IMR-90 (cell line): ENCODE results near the gene KIFBP. TPM values are rescaled to one million over a fixed set of nuclear protein-coding genes. Genes with fewer than 3 reads are reported as not detected.
A peak's percentile ranks its signal among the peaks of the same experiment; 100 is the strongest.

Source experiments
- ATAC-seq: fragments of 200-7000 bp; cut with Tn5 transposase; 2 replicates; pipeline ENCODE4 v1.9.1; 2020; ENCODE audit warnings: low read depth, mild to moderate bottlenecking, moderate library complexity
- BruUV-seq: library from RNA; stranded (reverse); fragments of 400-500 nt; replicated peaks from 2 replicates; lab custom pipeline; 2021; lab: Mats Ljungman, UMichigan
- CTCF ChIA-PET: fragments of 300-600 bp; formaldehyde crosslinking; extraction: SDS; loops from one replicate; lab custom pipeline; 2021; ENCODE audit warnings: antibody characterized with exemption; lab: Yijun Ruan, JAX
- POLR2A ChIA-PET: fragments of 300-600 bp; sonication (Branson Sonifier 250); formaldehyde crosslinking; loops from one replicate; lab custom pipeline; 2022; ENCODE audit warnings: antibody characterized with exemption; ENCODE audit not compliant: unreplicated experiment; lab: Charles Lee
- DNase-seq: peaks from one replicate; pipeline ENCODE4 v3.0.0; 2013
- H2AFZ ChIP-seq: replicated peaks from 2 replicates; pipeline ENCODE3; 2013; ENCODE audit warnings: low read length, mild to moderate bottlenecking; ENCODE audit not compliant: poor library complexity
- H2AK5ac ChIP-seq: 2 replicates; pipeline ENCODE4 v1.6.1; 2013; ENCODE audit warnings: low read depth, low read length, inconsistent platforms
- H2AK9ac ChIP-seq: replicated peaks from 2 replicates; pipeline ENCODE3; 2013; ENCODE audit warnings: mild to moderate bottlenecking, low read depth, low read length, moderate library complexity; ENCODE audit not compliant: poor library complexity
- H2BK120ac ChIP-seq: 2 replicates; pipeline ENCODE4 v1.6.1; 2013; ENCODE audit warnings: low read depth, low read length, inconsistent platforms
- H2BK15ac ChIP-seq: 3 replicates; pipeline ENCODE4 v1.6.1; 2013; ENCODE audit warnings: low read depth, low read length, inconsistent platforms
- H2BK20ac ChIP-seq: 2 replicates; pipeline ENCODE4 v1.6.1; 2013; ENCODE audit warnings: low read depth, mild to moderate bottlenecking, inconsistent platforms, low read length, moderate library complexity
- H2BK5ac ChIP-seq: 2 replicates; pipeline ENCODE4 v1.6.1; 2013; ENCODE audit warnings: mild to moderate bottlenecking, low read depth, low read length, inconsistent platforms; ENCODE audit not compliant: poor library complexity, severe bottlenecking
- H3K14ac ChIP-seq: replicated peaks from 2 replicates; pipeline ENCODE4 v1.6.1; 2013; ENCODE audit warnings: low read depth, low read length, inconsistent platforms
- H3K18ac ChIP-seq: 2 replicates; pipeline ENCODE4 v1.6.1; 2013; ENCODE audit warnings: low read depth, low read length, control low read depth
- H3K23ac ChIP-seq: 2 replicates; pipeline ENCODE4 v1.6.1; 2013; ENCODE audit warnings: low read depth, low read length, inconsistent platforms
- H3K27ac ChIP-seq: 2 replicates; pipeline ENCODE4 v1.5.1; 2013; ENCODE audit warnings: mild to moderate bottlenecking, control low read depth, low read length; ENCODE audit not compliant: insufficient read depth
- H3K27me3 ChIP-seq: 2 replicates; pipeline ENCODE4 v1.6.1; 2013; ENCODE audit warnings: low read length; ENCODE audit not compliant: control insufficient read depth, insufficient read depth
- H3K36me3 ChIP-seq: 2 replicates; pipeline ENCODE4 v1.6.1; 2013; ENCODE audit warnings: low read length, mixed read lengths; ENCODE audit not compliant: control insufficient read depth, insufficient read depth
- H3K4ac ChIP-seq: 2 replicates; pipeline ENCODE4 v1.6.1; 2013; ENCODE audit warnings: low read depth, low read length, inconsistent platforms
- H3K4me1 ChIP-seq: 2 replicates; pipeline ENCODE4 v1.6.1; 2013; ENCODE audit warnings: low read length, mixed read lengths; ENCODE audit not compliant: control insufficient read depth, insufficient read depth
- H3K4me2 ChIP-seq: 2 replicates; pipeline ENCODE4 v1.6.1; 2013; ENCODE audit warnings: low read depth, mild to moderate bottlenecking, control low read depth, low read length, moderate library complexity
- H3K4me3 ChIP-seq: 2 replicates; pipeline ENCODE4 v1.5.1; 2013; ENCODE audit warnings: low read depth, mild to moderate bottlenecking, control low read depth, low read length, moderate library complexity; ENCODE audit not compliant: insufficient read depth
- H3K56ac ChIP-seq: 2 replicates; pipeline ENCODE4 v1.6.1; 2013; ENCODE audit warnings: low read length, inconsistent platforms; ENCODE audit not compliant: insufficient read depth; ENCODE audit errors: extremely low read depth
- H3K79me1 ChIP-seq, 2 experiments: 2 replicates each; pipeline ENCODE4 v1.6.1; 2013; ENCODE audit warnings: low read length in 2 of 2, inconsistent platforms in 1 of 2, low read depth in 1 of 2
- H3K9ac ChIP-seq: 2 replicates; pipeline ENCODE4 v1.6.1; 2013; ENCODE audit warnings: low read depth, low read length, control low read depth
- H3K9me1 ChIP-seq: 2 replicates; pipeline ENCODE4 v1.6.1; 2013; ENCODE audit warnings: low read length, inconsistent platforms; ENCODE audit not compliant: insufficient read depth
- H3K9me3 ChIP-seq: 2 replicates; pipeline ENCODE4 v1.6.1; 2013; ENCODE audit warnings: low read length; ENCODE audit not compliant: control insufficient read depth, insufficient read depth
- H4K20me1 ChIP-seq: 2 replicates; pipeline ENCODE4 v1.6.1; 2013; ENCODE audit warnings: low read length, inconsistent platforms; ENCODE audit not compliant: insufficient read depth
- H4K5ac ChIP-seq: 2 replicates; pipeline ENCODE4 v1.6.1; 2013; ENCODE audit warnings: mild to moderate bottlenecking, low read depth, low read length, control low read depth
- H4K8ac ChIP-seq, 2 experiments: 2 replicates each; pipeline ENCODE4 v1.6.1; 2013; ENCODE audit warnings: low read depth in 2 of 2, low read length in 2 of 2, control low read depth in 1 of 2, inconsistent platforms in 1 of 2
- H4K91ac ChIP-seq: 2 replicates; pipeline ENCODE4 v1.6.1; 2013; ENCODE audit warnings: low read depth, low read length, inconsistent platforms; ENCODE audit not compliant: insufficient read depth
- CEBPB ChIP-seq: IDR thresholded peaks from 2 replicates; pipeline ENCODE4 v1.6.1; 2012; ENCODE audit warnings: low read depth, low read length, improper control_type of control experiment
- CHD1 ChIP-seq: IDR thresholded peaks from 2 replicates; pipeline ENCODE4 v1.6.1; 2012; ENCODE audit warnings: low read depth, low read length, improper control_type of control experiment
- MAZ ChIP-seq: IDR thresholded peaks from 2 replicates; pipeline ENCODE4 v1.6.1; 2012; ENCODE audit warnings: low read depth, mild to moderate bottlenecking, low read length, improper control_type of control experiment, moderate library complexity, borderline replicate concordance
- MXI1 ChIP-seq: IDR thresholded peaks from 2 replicates; pipeline ENCODE4 v1.6.1; 2012; ENCODE audit warnings: low read depth, mild to moderate bottlenecking, low read length, moderate library complexity, borderline replicate concordance
- NFE2L2 ChIP-seq: fragments of 150-350 bp; IDR thresholded peaks from 2 replicates; pipeline ENCODE4 v1.6.1; 2016; ENCODE audit warnings: low read depth, mild to moderate bottlenecking, low read length
- POLR2A ChIP-seq: IDR thresholded peaks from 2 replicates; pipeline ENCODE4 v1.6.1; 2012; ENCODE audit warnings: mild to moderate bottlenecking, low read depth, low read length
- RFX5 ChIP-seq: IDR thresholded peaks from 2 replicates; pipeline ENCODE4 v1.8.0; 2012; ENCODE audit warnings: low read depth, mild to moderate bottlenecking, low read length, moderate library complexity
- whole genome bisulfite sequencing, 2 experiments: methylation state at CpG; one replicate each; pipeline versions ENCODE4 v1.1.5 to v1.1.7; 2013; ENCODE audit warnings: missing lambda C conversion rate in 2 of 2; ENCODE audit not compliant: insufficient read length in 1 of 2; ENCODE audit errors: extremely low coverage in 2 of 2; 5-methylcytosine and 5-hydroxymethylcytosine counted together
- dilution Hi-C: fragments of 300-500 bp; cut with HindIII; formaldehyde crosslinking; loops from one replicate; pipeline ENCODE4 v1.14.3; 2018; ENCODE audit warnings: low sequenced_read_pairs; ENCODE audit not compliant: unreplicated experiment
- in situ Hi-C: fragments of 300-500 bp; cut with MboI; formaldehyde crosslinking; loops from 3 replicates; pipeline ENCODE4 v1.14.3; 2019; ENCODE audit warnings: low sequenced_read_pairs, inconsistent platforms, mixed read lengths
- intact Hi-C: fragments of 100-400 bp; cut with micrococcal nuclease; formaldehyde crosslinking; loops from 2 replicates; pipeline ENCODE4 v1.10.0; 2022
- polyA plus RNA-seq, 3 experiments: library from polyadenylated mRNA; depleted of rRNA; stranded (reverse); fragments of >200 nt; gene quantifications; 2 replicates each; pipeline ENCODE4 v1.2.3, GENCODE V29; 2012; ENCODE audit warnings: low replicate concordance in 1 of 3
- total RNA-seq: library from RNA; depleted of rRNA; stranded (reverse); fragments of >200 nt; gene quantifications from 2 replicates; pipeline ENCODE4 v1.2.3, GENCODE V29; 2012

KIFBP gene
- total and polyA plus RNA-seq, 2 of the 4 experiments (the other 2 are of a cell fraction), result 30.6 to 51.3 TPM

- TF ChIP-seq NFE2L2, result no peak
- TF ChIP-seq CEBPB, result peak; percentile 57
- TF ChIP-seq MAZ, result no peak
- peak; percentile 93 for TF ChIP-seq MXI1
- TF ChIP-seq CHD1, result no peak
Observed at GRCh38 chr10:68992636-68993440, 4.2 kb downstream of the KIFBP start (continued).

- dilution Hi-C loops (no loop called here), in situ Hi-C loops (no loop called here), intact Hi-C loops (no loop called here)
- Histone ChIP-seq H3K9ac (no peak overlapping the region), H3K4me1 (peaks cover 6% of the 10 kb centered on the region), H4K8ac (no peak overlapping the region), H2BK5ac (peak overlapping the region; percentile 28), H4K5ac (no peak overlapping the region), H2AFZ (no peak overlapping the region), H3K56ac (no peak overlapping the region), H3K27ac (no peak overlapping the region), H2BK15ac (no peak overlapping the region), H4K20me1 (peaks cover 28% of the 10 kb centered on the region; the same call in 1 of the 2 replicates), H2BK20ac (no peak overlapping the region), H3K18ac (no peak overlapping the region), H3K23ac (peak overlapping the region; percentile 73; the same call in 1 of the 2 replicates), H3K27me3 (no peaks in the 10 kb centered on the region), H2BK120ac (peak overlapping the region; percentile 23; the same call in 1 of the 2 replicates), H3K36me3 (peaks cover 7% of the 10 kb centered on the region), H3K79me1 (peaks cover 16 to 41% of the 10 kb centered on the region in 2 experiments), H3K4ac (peak overlapping the region; percentile 16; the same call in 1 of the 2 replicates), H4K91ac (no peak overlapping the region), H3K9me1 (peaks cover 6% of the 10 kb centered on the region), H2AK5ac (no peak overlapping the region), H3K14ac (no peak overlapping the region), H3K4me2 (no peak overlapping the region), H3K9me3 (no peaks in the 10 kb centered on the region), H3K4me3 (no peak overlapping the region), H2AK9ac (no peak overlapping the region)
- WGBS, 2 experiments, result no CpG with 5 or more reads among the region's 3 CpGs
- no TSS peak for BruUV-seq
- ATAC-seq, result no peak
- no peak for DNase-seq
- TF ChIP-seq RFX5, result no peak
- no peak for TF ChIP-seq POLR2A
- ChIA-PET CTCF (no interaction called here), POLR2A (no interaction called here)
Observed at GRCh38 chr10:68997211-68997610, 8.6 kb downstream of the KIFBP start.
